ENCODE results near the gene KAT7. TPM values are rescaled to one million over a fixed set of nuclear protein-coding genes. Genes with fewer than 3 reads are reported as not detected.

Gene KAT7
- total RNA-seq, 1 donor from 2014 or later: 12.4 TPM

GRCh38 chr17:49862781-49863331 lies 74.4 kb downstream of the KAT7 start:
- TF ChIP-seq, protein P1, sequence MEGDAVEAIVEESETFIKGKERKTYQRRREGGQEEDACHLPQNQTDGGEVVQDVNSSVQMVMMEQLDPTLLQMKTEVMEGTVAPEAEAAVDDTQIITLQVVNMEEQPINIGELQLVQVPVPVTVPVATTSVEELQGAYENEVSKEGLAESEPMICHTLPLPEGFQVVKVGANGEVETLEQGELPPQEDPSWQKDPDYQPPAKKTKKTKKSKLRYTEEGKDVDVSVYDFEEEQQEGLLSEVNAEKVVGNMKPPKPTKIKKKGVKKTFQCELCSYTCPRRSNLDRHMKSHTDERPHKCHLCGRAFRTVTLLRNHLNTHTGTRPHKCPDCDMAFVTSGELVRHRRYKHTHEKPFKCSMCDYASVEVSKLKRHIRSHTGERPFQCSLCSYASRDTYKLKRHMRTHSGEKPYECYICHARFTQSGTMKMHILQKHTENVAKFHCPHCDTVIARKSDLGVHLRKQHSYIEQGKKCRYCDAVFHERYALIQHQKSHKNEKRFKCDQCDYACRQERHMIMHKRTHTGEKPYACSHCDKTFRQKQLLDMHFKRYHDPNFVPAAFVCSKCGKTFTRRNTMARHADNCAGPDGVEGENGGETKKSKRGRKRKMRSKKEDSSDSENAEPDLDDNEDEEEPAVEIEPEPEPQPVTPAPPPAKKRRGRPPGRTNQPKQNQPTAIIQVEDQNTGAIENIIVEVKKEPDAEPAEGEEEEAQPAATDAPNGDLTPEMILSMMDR (IDR thresholded peaks at IDR 0.05; ENCODE audit: insufficient read depth, low read length, severe bottlenecking): no peak
- no peak for FAIRE-seq
- Histone ChIP-seq H3K27me3 (ENCODE audit: control insufficient read depth, insufficient read depth, low read length) (peaks cover 2% of the 10 kb centered on the region), H3K36me3 (ENCODE audit: control insufficient read depth, insufficient read depth, low read length) (no peaks in the 10 kb centered on the region), H3K4me3 (ENCODE audit: low read depth, low read length) (no peak overlapping the region)
- DNase-seq (ENCODE audit: low read depth): no peak

- Histone ChIP-seq H3K36me3 (ENCODE audit: control insufficient read depth, insufficient read depth, low read length) (no peaks in the 10 kb centered on the region), H3K4me3 (ENCODE audit: low read depth, low read length) (no peak overlapping the region), H3K27me3 (ENCODE audit: control insufficient read depth, insufficient read depth, low read length) (peaks cover 3% of the 10 kb centered on the region)
- FAIRE-seq: no peak
- TF ChIP-seq, protein P1 (IDR thresholded peaks at IDR 0.05; ENCODE audit: insufficient read depth, low read length, severe bottlenecking): no peak
- no peak for DNase-seq (ENCODE audit: low read depth)
Measured at GRCh38 chr17:49866019-49866380, 77.5 kb downstream of the KAT7 start.

- no peak for FAIRE-seq
Measured at GRCh38 chr17:49866882-49867413, 78.5 kb downstream of the KAT7 start.

GRCh38 chr17:49869038-49869374 lies 80.5 kb downstream of the KAT7 start:
- DNase-seq (ENCODE audit: low read depth) (no peak), FAIRE-seq (no peak)

More at GRCh38 chr17:49866882-49867413, 78.5 kb downstream of the KAT7 start:
- TF ChIP-seq, protein P1 (IDR thresholded peaks at IDR 0.05; ENCODE audit: insufficient read depth, low read length, severe bottlenecking): no peak
- no peaks in the 10 kb centered on the region for H3K36me3 ChIP-seq (ENCODE audit: control insufficient read depth, insufficient read depth, low read length)
- no peak for DNase-seq (ENCODE audit: low read depth)
- H3K27me3 ChIP-seq (ENCODE audit: control insufficient read depth, insufficient read depth, low read length): peaks cover 3% of the 10 kb centered on the region
- H3K4me3 ChIP-seq (ENCODE audit: low read depth, low read length): no peak overlapping the region

DNA sequence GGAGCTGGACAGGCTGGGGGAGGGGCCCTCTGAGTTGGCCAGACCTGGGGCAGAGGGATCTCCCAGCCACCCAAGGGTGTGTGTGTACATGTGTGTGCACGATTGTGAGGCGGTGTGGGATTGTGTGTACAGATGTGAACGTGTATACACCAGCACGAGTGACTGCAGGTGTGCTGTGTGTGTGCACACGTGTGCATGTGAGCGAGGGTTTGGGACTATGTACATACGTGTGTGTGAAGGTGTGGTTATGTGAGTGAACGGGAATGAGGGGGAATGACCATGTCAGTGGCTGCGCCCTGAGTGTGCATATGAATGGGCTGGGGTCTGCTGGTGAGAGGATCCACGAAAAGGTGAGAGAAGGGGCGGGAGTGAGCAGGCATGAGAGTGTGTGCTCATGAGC lies 81.8 kb downstream of the KAT7 start:
- TF ChIP-seq, protein P1 (IDR thresholded peaks at IDR 0.05; ENCODE audit: insufficient read depth, low read length, severe bottlenecking): no peak
- no peak overlapping the region for H3K4me3 ChIP-seq (ENCODE audit: low read depth, low read length)
- H3K27me3 ChIP-seq (ENCODE audit: control insufficient read depth, insufficient read depth, low read length): peaks cover 4% of the 10 kb centered on the region
- no peaks in the 10 kb centered on the region for H3K36me3 ChIP-seq (ENCODE audit: control insufficient read depth, insufficient read depth, low read length)
- FAIRE-seq (no peak), DNase-seq (ENCODE audit: low read depth) (no peak)

More at GRCh38 chr17:49869038-49869374, 80.5 kb downstream of the KAT7 start:
- Histone ChIP-seq H3K27me3 (ENCODE audit: control insufficient read depth, insufficient read depth, low read length) (peaks cover 3% of the 10 kb centered on the region), H3K36me3 (ENCODE audit: control insufficient read depth, insufficient read depth, low read length) (no peaks in the 10 kb centered on the region), H3K4me3 (ENCODE audit: low read depth, low read length) (no peak overlapping the region)
- TF ChIP-seq, protein P1 (IDR thresholded peaks at IDR 0.05; ENCODE audit: insufficient read depth, low read length, severe bottlenecking): no peak

DNA sequence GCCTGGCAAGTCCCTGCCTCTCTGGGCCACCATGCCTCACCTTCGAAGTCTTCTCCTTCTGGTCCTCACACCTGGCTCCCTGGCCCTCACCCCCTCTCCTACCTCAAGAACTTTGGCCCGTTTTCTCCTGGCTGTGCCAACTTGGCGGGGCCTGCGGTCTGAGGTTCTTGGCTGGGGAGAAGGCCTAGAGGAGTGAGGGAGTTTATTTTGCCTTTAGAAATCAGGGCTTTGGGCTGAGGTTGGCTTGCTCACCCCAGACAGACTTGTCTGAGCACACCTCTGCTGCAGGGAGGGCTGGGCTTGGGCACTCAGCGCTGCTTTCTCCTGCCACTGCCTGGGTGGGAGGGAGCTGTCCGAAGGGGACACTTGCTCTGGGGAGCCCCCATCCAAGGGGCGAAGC lies 82.7 kb downstream of the KAT7 start:
- Histone ChIP-seq H3K36me3 (ENCODE audit: control insufficient read depth, insufficient read depth, low read length) (no peaks in the 10 kb centered on the region), H3K27me3 (ENCODE audit: control insufficient read depth, insufficient read depth, low read length) (peaks cover 4% of the 10 kb centered on the region), H3K4me3 (ENCODE audit: low read depth, low read length) (no peak overlapping the region)
- TF ChIP-seq, protein P1 (IDR thresholded peaks at IDR 0.05; ENCODE audit: insufficient read depth, low read length, severe bottlenecking): no peak
- no peak for FAIRE-seq
- peak; percentile 39 for DNase-seq (ENCODE audit: low read depth)
